Measurements from ENCODE around the gene ELOVL3.

- no peak for TF ChIP-seq POLR2AphosphoS5 (IDR thresholded peaks at IDR 0.05; ENCODE audit: low read depth, low read length)
- TF ChIP-seq TAF1 (IDR thresholded peaks at IDR 0.05; ENCODE audit: borderline replicate concordance, insufficient read depth, low read length) = no peak
- TF ChIP-seq SIN3A (IDR thresholded peaks at IDR 0.05; ENCODE audit: borderline replicate concordance, insufficient read depth, low read length) = no peak
Observed at GRCh38 chr10:102230861-102231356, 4.8 kb downstream of the ELOVL3 start.
